WERI-Rb-1 (cell line): Measurements from ENCODE around the gene PGM1.

Experiments used
- DNase-seq: peaks from one replicate; pipeline ENCODE4 v3.0.0-alpha.2; 2020
- H3K27ac ChIP-seq: fragments of 250-450 bp; sonication (Bioruptor Pico); 2 replicates; pipeline ENCODE4 v1.5.1; 2020; ENCODE audit warnings: mild to moderate bottlenecking, moderate library complexity
- H3K27me3 ChIP-seq: fragments of 250-450 bp; sonication (Bioruptor Pico); 2 replicates; pipeline ENCODE4 v1.5.1; 2021; ENCODE audit warnings: mild to moderate bottlenecking, low read depth, moderate library complexity; ENCODE audit not compliant: insufficient read depth, severe bottlenecking
- H3K36me3 ChIP-seq: fragments of 250-450 bp; sonication (Bioruptor Pico); 2 replicates; pipeline ENCODE4 v1.5.1; 2020; ENCODE audit warnings: mild to moderate bottlenecking, moderate library complexity
- H3K4me3 ChIP-seq: 2 replicates; pipeline ENCODE4 v1.5.1; 2011; ENCODE audit warnings: low read depth, mild to moderate bottlenecking, control low read depth, low read length
- H3K9me3 ChIP-seq: fragments of 250-450 bp; sonication (Bioruptor Pico); 2 replicates; pipeline ENCODE4 v1.5.1; 2021; ENCODE audit warnings: mild to moderate bottlenecking, moderate library complexity; ENCODE audit not compliant: severe bottlenecking
- TF ChIP-seq, protein P1 (sequence below): IDR thresholded peaks from 2 replicates; pipeline ENCODE4 v1.5.1; 2011; ENCODE audit warnings: low read depth, mild to moderate bottlenecking, control low read depth, inconsistent platforms, low read length

PGM1 gene

GRCh38 chr1:63593303-63593885 is at the start of gene PGM1:
Gene PGM1 (plus strand): TSS chr1:63593411. CDS start chr1:63593489, 78 bp downstream.
- TF ChIP-seq, protein P1, sequence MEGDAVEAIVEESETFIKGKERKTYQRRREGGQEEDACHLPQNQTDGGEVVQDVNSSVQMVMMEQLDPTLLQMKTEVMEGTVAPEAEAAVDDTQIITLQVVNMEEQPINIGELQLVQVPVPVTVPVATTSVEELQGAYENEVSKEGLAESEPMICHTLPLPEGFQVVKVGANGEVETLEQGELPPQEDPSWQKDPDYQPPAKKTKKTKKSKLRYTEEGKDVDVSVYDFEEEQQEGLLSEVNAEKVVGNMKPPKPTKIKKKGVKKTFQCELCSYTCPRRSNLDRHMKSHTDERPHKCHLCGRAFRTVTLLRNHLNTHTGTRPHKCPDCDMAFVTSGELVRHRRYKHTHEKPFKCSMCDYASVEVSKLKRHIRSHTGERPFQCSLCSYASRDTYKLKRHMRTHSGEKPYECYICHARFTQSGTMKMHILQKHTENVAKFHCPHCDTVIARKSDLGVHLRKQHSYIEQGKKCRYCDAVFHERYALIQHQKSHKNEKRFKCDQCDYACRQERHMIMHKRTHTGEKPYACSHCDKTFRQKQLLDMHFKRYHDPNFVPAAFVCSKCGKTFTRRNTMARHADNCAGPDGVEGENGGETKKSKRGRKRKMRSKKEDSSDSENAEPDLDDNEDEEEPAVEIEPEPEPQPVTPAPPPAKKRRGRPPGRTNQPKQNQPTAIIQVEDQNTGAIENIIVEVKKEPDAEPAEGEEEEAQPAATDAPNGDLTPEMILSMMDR, result no peak
- Histone ChIP-seq H3K36me3 (no peaks in the 10 kb centered on the region), H3K9me3 (no peaks in the 10 kb centered on the region), H3K4me3 (peak within 1 kb of the TSS; percentile 91), H3K27me3 (no peaks in the 10 kb centered on the region), H3K27ac (peak within 1 kb of the TSS; percentile 80)
- peak; percentile 82 for DNase-seq

- H3K27ac ChIP-seq, result no peak overlapping the region
- no peaks in the 10 kb centered on the region for H3K9me3 ChIP-seq
- H3K36me3 ChIP-seq, result no peaks in the 10 kb centered on the region
- no peaks in the 10 kb centered on the region for H3K27me3 ChIP-seq
- TF ChIP-seq, protein P1, result no peak
- no peak overlapping the region for H3K4me3 ChIP-seq
- no peak for DNase-seq
Measured at GRCh38 chr1:63545780-63546179, 47.4 kb upstream of the PGM1 start.

GRCh38 chr1:63547621-63548294 is 45.5 kb upstream of the PGM1 start:
- Histone ChIP-seq H3K4me3 (no peak overlapping the region), H3K27ac (no peak overlapping the region; the same call in 1 of the 2 replicates), H3K27me3 (no peaks in the 10 kb centered on the region), H3K36me3 (no peaks in the 10 kb centered on the region), H3K9me3 (no peaks in the 10 kb centered on the region)
- TF ChIP-seq, protein P1, result no peak
- DNase-seq, result peak; percentile 11

- Histone ChIP-seq H3K27me3 (no peaks in the 10 kb centered on the region), H3K4me3 (no peak overlapping the region), H3K27ac (no peak overlapping the region), H3K9me3 (no peaks in the 10 kb centered on the region), H3K36me3 (no peaks in the 10 kb centered on the region)
- DNase-seq, result no peak
- TF ChIP-seq, protein P1, result no peak
Measured at GRCh38 chr1:63548303-63548702, 44.9 kb upstream of the PGM1 start.

- Histone ChIP-seq H3K4me3 (no peak overlapping the region), H3K9me3 (no peaks in the 10 kb centered on the region), H3K27ac (no peak overlapping the region), H3K27me3 (no peaks in the 10 kb centered on the region), H3K36me3 (no peaks in the 10 kb centered on the region)
- TF ChIP-seq, protein P1, result no peak
- DNase-seq, result no peak
Measured at GRCh38 chr1:63548877-63549276, 44.3 kb upstream of the PGM1 start.
